IMR-90 (cell line): Measurements from ENCODE around the gene NSMCE3. TPM values are rescaled to one million over a fixed set of nuclear protein-coding genes. Genes with fewer than 3 reads are reported as not detected.

Experiments
- ATAC-seq: fragments of 200-7000 bp; cut with Tn5 transposase; 2 replicates; pipeline ENCODE4 v1.9.1; 2020; ENCODE audit warnings: low read depth, mild to moderate bottlenecking, moderate library complexity
- BruUV-seq: library from RNA; stranded (reverse); fragments of 400-500 nt; replicated peaks from 2 replicates; lab custom pipeline; 2021; lab: Mats Ljungman, UMichigan
- CTCF ChIA-PET: fragments of 300-600 bp; formaldehyde crosslinking; extraction: SDS; loops from one replicate; lab custom pipeline; 2021; ENCODE audit warnings: antibody characterized with exemption; lab: Yijun Ruan, JAX
- POLR2A ChIA-PET: fragments of 300-600 bp; sonication (Branson Sonifier 250); formaldehyde crosslinking; loops from one replicate; lab custom pipeline; 2022; ENCODE audit warnings: antibody characterized with exemption; ENCODE audit not compliant: unreplicated experiment; lab: Charles Lee
- DNase-seq: peaks from one replicate; pipeline ENCODE4 v3.0.0; 2013
- H2AFZ ChIP-seq: replicated peaks from 2 replicates; pipeline ENCODE3; 2013; ENCODE audit warnings: low read length, mild to moderate bottlenecking; ENCODE audit not compliant: poor library complexity
- H2AK5ac ChIP-seq: 2 replicates; pipeline ENCODE4 v1.6.1; 2013; ENCODE audit warnings: low read depth, low read length, inconsistent platforms
- H2AK9ac ChIP-seq: replicated peaks from 2 replicates; pipeline ENCODE3; 2013; ENCODE audit warnings: mild to moderate bottlenecking, low read depth, low read length, moderate library complexity; ENCODE audit not compliant: poor library complexity
- H2BK120ac ChIP-seq: 2 replicates; pipeline ENCODE4 v1.6.1; 2013; ENCODE audit warnings: low read depth, low read length, inconsistent platforms
- H2BK15ac ChIP-seq: 3 replicates; pipeline ENCODE4 v1.6.1; 2013; ENCODE audit warnings: low read depth, low read length, inconsistent platforms
- H2BK20ac ChIP-seq: 2 replicates; pipeline ENCODE4 v1.6.1; 2013; ENCODE audit warnings: low read depth, mild to moderate bottlenecking, inconsistent platforms, low read length, moderate library complexity
- H2BK5ac ChIP-seq: 2 replicates; pipeline ENCODE4 v1.6.1; 2013; ENCODE audit warnings: mild to moderate bottlenecking, low read depth, low read length, inconsistent platforms; ENCODE audit not compliant: poor library complexity, severe bottlenecking
- H3K14ac ChIP-seq: replicated peaks from 2 replicates; pipeline ENCODE4 v1.6.1; 2013; ENCODE audit warnings: low read depth, low read length, inconsistent platforms
- H3K18ac ChIP-seq: 2 replicates; pipeline ENCODE4 v1.6.1; 2013; ENCODE audit warnings: low read depth, low read length, control low read depth
- H3K23ac ChIP-seq: 2 replicates; pipeline ENCODE4 v1.6.1; 2013; ENCODE audit warnings: low read depth, low read length, inconsistent platforms
- H3K27ac ChIP-seq: 2 replicates; pipeline ENCODE4 v1.5.1; 2013; ENCODE audit warnings: mild to moderate bottlenecking, control low read depth, low read length; ENCODE audit not compliant: insufficient read depth
- H3K27me3 ChIP-seq: 2 replicates; pipeline ENCODE4 v1.6.1; 2013; ENCODE audit warnings: low read length; ENCODE audit not compliant: control insufficient read depth, insufficient read depth
- H3K36me3 ChIP-seq: 2 replicates; pipeline ENCODE4 v1.6.1; 2013; ENCODE audit warnings: low read length, mixed read lengths; ENCODE audit not compliant: control insufficient read depth, insufficient read depth
- H3K4ac ChIP-seq: 2 replicates; pipeline ENCODE4 v1.6.1; 2013; ENCODE audit warnings: low read depth, low read length, inconsistent platforms
- H3K4me1 ChIP-seq: 2 replicates; pipeline ENCODE4 v1.6.1; 2013; ENCODE audit warnings: low read length, mixed read lengths; ENCODE audit not compliant: control insufficient read depth, insufficient read depth
- H3K4me2 ChIP-seq: 2 replicates; pipeline ENCODE4 v1.6.1; 2013; ENCODE audit warnings: low read depth, mild to moderate bottlenecking, control low read depth, low read length, moderate library complexity
- H3K4me3 ChIP-seq: 2 replicates; pipeline ENCODE4 v1.5.1; 2013; ENCODE audit warnings: low read depth, mild to moderate bottlenecking, control low read depth, low read length, moderate library complexity; ENCODE audit not compliant: insufficient read depth
- H3K56ac ChIP-seq: 2 replicates; pipeline ENCODE4 v1.6.1; 2013; ENCODE audit warnings: low read length, inconsistent platforms; ENCODE audit not compliant: insufficient read depth; ENCODE audit errors: extremely low read depth
- H3K79me1 ChIP-seq, 2 experiments: 2 replicates each; pipeline ENCODE4 v1.6.1; 2013; ENCODE audit warnings: low read length in 2 of 2, inconsistent platforms in 1 of 2, low read depth in 1 of 2
- H3K9ac ChIP-seq: 2 replicates; pipeline ENCODE4 v1.6.1; 2013; ENCODE audit warnings: low read depth, low read length, control low read depth
- H3K9me1 ChIP-seq: 2 replicates; pipeline ENCODE4 v1.6.1; 2013; ENCODE audit warnings: low read length, inconsistent platforms; ENCODE audit not compliant: insufficient read depth
- H3K9me3 ChIP-seq: 2 replicates; pipeline ENCODE4 v1.6.1; 2013; ENCODE audit warnings: low read length; ENCODE audit not compliant: control insufficient read depth, insufficient read depth
- H4K20me1 ChIP-seq: 2 replicates; pipeline ENCODE4 v1.6.1; 2013; ENCODE audit warnings: low read length, inconsistent platforms; ENCODE audit not compliant: insufficient read depth
- H4K5ac ChIP-seq: 2 replicates; pipeline ENCODE4 v1.6.1; 2013; ENCODE audit warnings: mild to moderate bottlenecking, low read depth, low read length, control low read depth
- H4K8ac ChIP-seq, 2 experiments: 2 replicates each; pipeline ENCODE4 v1.6.1; 2013; ENCODE audit warnings: low read depth in 2 of 2, low read length in 2 of 2, control low read depth in 1 of 2, inconsistent platforms in 1 of 2
- H4K91ac ChIP-seq: 2 replicates; pipeline ENCODE4 v1.6.1; 2013; ENCODE audit warnings: low read depth, low read length, inconsistent platforms; ENCODE audit not compliant: insufficient read depth
- BHLHE40 ChIP-seq: fragments of 150-350 bp; IDR thresholded peaks from 2 replicates; pipeline ENCODE4 v1.6.1; 2016; ENCODE audit warnings: mild to moderate bottlenecking, low read depth, low read length
- CEBPB ChIP-seq: IDR thresholded peaks from 2 replicates; pipeline ENCODE4 v1.6.1; 2012; ENCODE audit warnings: low read depth, low read length, improper control_type of control experiment
- CHD1 ChIP-seq: IDR thresholded peaks from 2 replicates; pipeline ENCODE4 v1.6.1; 2012; ENCODE audit warnings: low read depth, low read length, improper control_type of control experiment
- ELK1 ChIP-seq: fragments of 150-350 bp; IDR thresholded peaks from 2 replicates; pipeline ENCODE4 v1.6.1; 2016; ENCODE audit warnings: low read depth, mild to moderate bottlenecking, low read length, moderate library complexity, borderline replicate concordance
- FOS ChIP-seq: fragments of 150-350 bp; IDR thresholded peaks from 2 replicates; pipeline ENCODE4 v1.6.1; 2016; ENCODE audit warnings: low read depth, low read length
- MAFK ChIP-seq: IDR thresholded peaks from 2 replicates; pipeline ENCODE4 v1.6.1; 2012; ENCODE audit warnings: low read depth, low read length, improper control_type of control experiment
- MAZ ChIP-seq: IDR thresholded peaks from 2 replicates; pipeline ENCODE4 v1.6.1; 2012; ENCODE audit warnings: low read depth, mild to moderate bottlenecking, low read length, improper control_type of control experiment, moderate library complexity, borderline replicate concordance
- MXI1 ChIP-seq: IDR thresholded peaks from 2 replicates; pipeline ENCODE4 v1.6.1; 2012; ENCODE audit warnings: low read depth, mild to moderate bottlenecking, low read length, moderate library complexity, borderline replicate concordance
- NFE2L2 ChIP-seq: fragments of 150-350 bp; IDR thresholded peaks from 2 replicates; pipeline ENCODE4 v1.6.1; 2016; ENCODE audit warnings: low read depth, mild to moderate bottlenecking, low read length
- POLR2A ChIP-seq: IDR thresholded peaks from 2 replicates; pipeline ENCODE4 v1.6.1; 2012; ENCODE audit warnings: mild to moderate bottlenecking, low read depth, low read length
- RAD21 ChIP-seq: IDR thresholded peaks from 2 replicates; pipeline ENCODE4 v1.6.1; 2012; ENCODE audit warnings: low read length, improper control_type of control experiment
- RCOR1 ChIP-seq: IDR thresholded peaks from 2 replicates; pipeline ENCODE4 v1.6.1; 2012; ENCODE audit warnings: mild to moderate bottlenecking, low read length, improper control_type of control experiment; ENCODE audit not compliant: insufficient replicate concordance
- RFX5 ChIP-seq: IDR thresholded peaks from 2 replicates; pipeline ENCODE4 v1.8.0; 2012; ENCODE audit warnings: low read depth, mild to moderate bottlenecking, low read length, moderate library complexity
- USF2 ChIP-seq: fragments of 150-350 bp; IDR thresholded peaks from 2 replicates; pipeline ENCODE4 v1.6.1; 2017; ENCODE audit warnings: mild to moderate bottlenecking, antibody characterized with exemption, low read length, low read depth
- WGBS, 2 experiments: methylation state at CpG; one replicate each; pipeline versions ENCODE4 v1.1.5 to v1.1.7; 2013; ENCODE audit warnings: missing lambda C conversion rate in 2 of 2; ENCODE audit not compliant: insufficient read length in 1 of 2; ENCODE audit errors: extremely low coverage in 2 of 2; 5-methylcytosine and 5-hydroxymethylcytosine counted together
- dilution Hi-C: fragments of 300-500 bp; cut with HindIII; formaldehyde crosslinking; loops from one replicate; pipeline ENCODE4 v1.14.3; 2018; ENCODE audit warnings: low sequenced_read_pairs; ENCODE audit not compliant: unreplicated experiment
- in situ Hi-C: fragments of 300-500 bp; cut with MboI; formaldehyde crosslinking; loops from 3 replicates; pipeline ENCODE4 v1.14.3; 2019; ENCODE audit warnings: low sequenced_read_pairs, inconsistent platforms, mixed read lengths
- intact Hi-C: fragments of 100-400 bp; cut with micrococcal nuclease; formaldehyde crosslinking; loops from 2 replicates; pipeline ENCODE4 v1.10.0; 2022
- polyA plus RNA-seq, 3 experiments: library from polyadenylated mRNA; depleted of rRNA; stranded (reverse); fragments of >200 nt; gene quantifications; 2 replicates each; pipeline ENCODE4 v1.2.3, GENCODE V29; 2012; ENCODE audit warnings: low replicate concordance in 1 of 3
- total RNA-seq: library from RNA; depleted of rRNA; stranded (reverse); fragments of >200 nt; gene quantifications from 2 replicates; pipeline ENCODE4 v1.2.3, GENCODE V29; 2012
- TF ChIP-seq, protein P1 (sequence below): conservative IDR thresholded peaks from 2 replicates; pipeline ENCODE4 v1.5.1; 2012; ENCODE audit warnings: mild to moderate bottlenecking, low read depth, low read length, improper control_type of control experiment

Gene NSMCE3
- total and polyA plus RNA-seq, 2 of the 4 experiments (the other 2 are of a cell fraction): 5.1 to 6.3 TPM

- no TSS peak for BruUV-seq
- H3K79me1 ChIP-seq: no peaks in the 10 kb centered on the region
- DNase-seq (no peak), ATAC-seq (no peak)
- H3K9ac ChIP-seq: no peak overlapping the region
- H2BK20ac ChIP-seq: no peak overlapping the region
- no peak overlapping the region for H2AK5ac ChIP-seq
- peaks cover 2% of the 10 kb centered on the region; the same call in 1 of the 2 replicates for H3K27me3 ChIP-seq
- H4K91ac ChIP-seq: no peak overlapping the region
- no peaks in the 10 kb centered on the region for H3K9me1 ChIP-seq
- no peak overlapping the region for H2BK120ac ChIP-seq
- intact Hi-C loops: no loop called here
- no peaks in the 10 kb centered on the region for H3K9me3 ChIP-seq
- H2AFZ ChIP-seq: peak overlapping the region; percentile 61
- H4K5ac ChIP-seq: no peak overlapping the region
- no peak overlapping the region for H3K18ac ChIP-seq
- H2BK5ac ChIP-seq: no peak overlapping the region
- no peak overlapping the region for H3K14ac ChIP-seq
- H3K4me3 ChIP-seq: no peak overlapping the region
- H2BK15ac ChIP-seq: no peak overlapping the region
- TF ChIP-seq ELK1: no peak
- no peak for TF ChIP-seq CEBPB
- TF ChIP-seq RCOR1: no peak
- TF ChIP-seq MAZ: no peak
- no peak for TF ChIP-seq FOS
- no peak for TF ChIP-seq NFE2L2
- TF ChIP-seq, protein P1, sequence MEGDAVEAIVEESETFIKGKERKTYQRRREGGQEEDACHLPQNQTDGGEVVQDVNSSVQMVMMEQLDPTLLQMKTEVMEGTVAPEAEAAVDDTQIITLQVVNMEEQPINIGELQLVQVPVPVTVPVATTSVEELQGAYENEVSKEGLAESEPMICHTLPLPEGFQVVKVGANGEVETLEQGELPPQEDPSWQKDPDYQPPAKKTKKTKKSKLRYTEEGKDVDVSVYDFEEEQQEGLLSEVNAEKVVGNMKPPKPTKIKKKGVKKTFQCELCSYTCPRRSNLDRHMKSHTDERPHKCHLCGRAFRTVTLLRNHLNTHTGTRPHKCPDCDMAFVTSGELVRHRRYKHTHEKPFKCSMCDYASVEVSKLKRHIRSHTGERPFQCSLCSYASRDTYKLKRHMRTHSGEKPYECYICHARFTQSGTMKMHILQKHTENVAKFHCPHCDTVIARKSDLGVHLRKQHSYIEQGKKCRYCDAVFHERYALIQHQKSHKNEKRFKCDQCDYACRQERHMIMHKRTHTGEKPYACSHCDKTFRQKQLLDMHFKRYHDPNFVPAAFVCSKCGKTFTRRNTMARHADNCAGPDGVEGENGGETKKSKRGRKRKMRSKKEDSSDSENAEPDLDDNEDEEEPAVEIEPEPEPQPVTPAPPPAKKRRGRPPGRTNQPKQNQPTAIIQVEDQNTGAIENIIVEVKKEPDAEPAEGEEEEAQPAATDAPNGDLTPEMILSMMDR: no peak
- TF ChIP-seq MXI1: no peak
- no peak for TF ChIP-seq BHLHE40
- no peak for TF ChIP-seq MAFK
- TF ChIP-seq CHD1: no peak
- no peak for TF ChIP-seq USF2
- no peak for TF ChIP-seq POLR2A
- no peak for TF ChIP-seq RFX5
- no peak for TF ChIP-seq RAD21
- no peak overlapping the region for H3K27ac ChIP-seq
- 41% methylated on average over 4 of the region's 22 CpGs; no CpG with 5 or more reads in 1 of the 2 experiments for WGBS, 2 experiments
- H3K36me3 ChIP-seq: no peaks in the 10 kb centered on the region
- no peaks in the 10 kb centered on the region for H4K20me1 ChIP-seq
- no peak overlapping the region for H3K23ac ChIP-seq
- H3K4me2 ChIP-seq: no peak overlapping the region
- H2AK9ac ChIP-seq: no peak overlapping the region
- dilution Hi-C loops: no loop called here
- H3K56ac ChIP-seq: no peak overlapping the region
- in situ Hi-C loops: no loop called here
- no peak overlapping the region for H4K8ac ChIP-seq
- no peak overlapping the region for H3K4ac ChIP-seq
- ChIA-PET POLR2A (no interaction called here), CTCF (no interaction called here)
- H3K4me1 ChIP-seq: no peaks in the 10 kb centered on the region
These were observed 43.9 kb downstream of the NSMCE3 start for GRCh38 chr15:29225534-29226234.
